WTC11 (cell line): Measurements from ENCODE around the gene NEDD4L. TPM values are rescaled to one million over a fixed set of nuclear protein-coding genes. Genes with fewer than 3 reads are reported as not detected.

Experiments
- ATAC-seq: fragments of 200-7000 bp; cut with Tn5 transposase; 2 replicates; pipeline ENCODE4 v1.10.0; 2021; ENCODE audit warnings: mild to moderate bottlenecking, moderate library complexity
- CTCF ChIA-PET: fragments of 300-600 bp; sonication (Branson Sonifier 250); formaldehyde crosslinking; loops from one replicate; lab custom pipeline; 2021; ENCODE audit warnings: antibody characterized with exemption; lab: Charles Lee
- POLR2A ChIA-PET: fragments of 350-600 bp; sonication (Branson Sonifier 250); formaldehyde crosslinking; loops from one replicate; lab custom pipeline; 2021; ENCODE audit warnings: antibody characterized with exemption; lab: Charles Lee
- DNase-seq: peaks from one replicate; pipeline ENCODE4 v3.0.0; 2021; ENCODE audit warnings: low spot score
- H3K27ac Mint-ChIP-seq: 2 replicates; pipeline ENCODE4 v1.8.0; 2021; ENCODE audit warnings: mixed read lengths
- H3K27me3 Mint-ChIP-seq: 2 replicates; pipeline ENCODE4 v1.8.0; 2021; ENCODE audit warnings: low read depth, mild to moderate bottlenecking, moderate library complexity, mixed read lengths
- H3K36me3 Mint-ChIP-seq: 2 replicates; pipeline ENCODE4 v1.8.0; 2021; ENCODE audit warnings: mixed read lengths
- H3K4me1 Mint-ChIP-seq: 2 replicates; pipeline ENCODE4 v1.8.0; 2022; ENCODE audit warnings: mixed read lengths
- H3K4me3 Mint-ChIP-seq: 2 replicates; pipeline ENCODE4 v1.8.0; 2021; ENCODE audit warnings: mild to moderate bottlenecking, moderate library complexity, mixed read lengths
- H3K9me3 Mint-ChIP-seq: 2 replicates; pipeline ENCODE4 v1.8.0; 2021; ENCODE audit warnings: mixed read lengths
- ATF2 ChIP-seq: sonication (generic); formaldehyde crosslinking; IDR thresholded peaks from 2 replicates; pipeline ENCODE4 v1.8.1; 2022; ENCODE audit warnings: low read depth, missing genetic modification reagents, borderline replicate concordance
- CREB1 ChIP-seq: sonication (generic); formaldehyde crosslinking; IDR thresholded peaks from 2 replicates; pipeline ENCODE4 v1.8.0; 2023; ENCODE audit warnings: mild to moderate bottlenecking, missing genetic modification reagents
- ELF4 ChIP-seq: sonication (generic); formaldehyde crosslinking; IDR thresholded peaks from 2 replicates; pipeline ENCODE4 v1.8.1; 2022; ENCODE audit warnings: low read depth, mild to moderate bottlenecking, moderate library complexity, missing genetic modification reagents
- FOXJ3 ChIP-seq: sonication (generic); formaldehyde crosslinking; IDR thresholded peaks from 2 replicates; pipeline ENCODE4 v1.9.0; 2021; ENCODE audit warnings: missing genetic modification reagents, mild to moderate bottlenecking, borderline replicate concordance
- GRHL2 ChIP-seq: fragments of 250-450 bp; sonication (Bioruptor Pico); IDR thresholded peaks from 2 replicates; pipeline ENCODE4 v1.8.0; 2022; ENCODE audit warnings: mild to moderate bottlenecking, moderate library complexity; ENCODE audit not compliant: insufficient replicate concordance, severe bottlenecking
- HMGA2 ChIP-seq: fragments of 250-450 bp; sonication (Bioruptor Pico); IDR thresholded peaks from 2 replicates; pipeline ENCODE4 v1.4.0; 2021; ENCODE audit warnings: mild to moderate bottlenecking, moderate library complexity
- RELA ChIP-seq: sonication (generic); formaldehyde crosslinking; IDR thresholded peaks from 2 replicates; pipeline ENCODE4 v1.8.1; 2022; ENCODE audit warnings: missing genetic modification reagents, mild to moderate bottlenecking, borderline replicate concordance
- SMAD4 ChIP-seq: sonication (generic); formaldehyde crosslinking; IDR thresholded peaks from 2 replicates; pipeline ENCODE4 v1.8.0; 2022; ENCODE audit warnings: mild to moderate bottlenecking, missing genetic modification reagents
- TEAD1 ChIP-seq: sonication (generic); formaldehyde crosslinking; IDR thresholded peaks from 2 replicates; pipeline ENCODE4 v1.8.0; 2022; ENCODE audit warnings: mild to moderate bottlenecking, missing genetic modification reagents
- USF1 ChIP-seq: sonication (generic); formaldehyde crosslinking; IDR thresholded peaks from 2 replicates; pipeline ENCODE4 v1.8.0; 2022; ENCODE audit warnings: mild to moderate bottlenecking, missing genetic modification reagents
- ZNF138 ChIP-seq: sonication (generic); formaldehyde crosslinking; conservative IDR thresholded peaks from 2 replicates; pipeline ENCODE4 v1.8.1; 2022; ENCODE audit warnings: mild to moderate bottlenecking, moderate library complexity, missing genetic modification reagents
- ZNF232 ChIP-seq: sonication (generic); formaldehyde crosslinking; IDR thresholded peaks from 2 replicates; pipeline ENCODE4 v1.8.0; 2022; ENCODE audit warnings: mild to moderate bottlenecking, missing genetic modification reagents
- ZNF317 ChIP-seq: sonication (generic); formaldehyde crosslinking; IDR thresholded peaks from 2 replicates; pipeline ENCODE4 v1.8.1; 2023; ENCODE audit warnings: low read depth, mild to moderate bottlenecking, moderate library complexity, missing genetic modification reagents, borderline replicate concordance
- ZNF396 ChIP-seq: fragments of 250-450 bp; sonication (Bioruptor Pico); IDR thresholded peaks from 2 replicates; pipeline ENCODE4 v1.8.0; 2021; ENCODE audit warnings: mild to moderate bottlenecking, moderate library complexity, borderline replicate concordance
- ZNF416 ChIP-seq: fragments of 250-450 bp; sonication (Bioruptor Pico); IDR thresholded peaks from 2 replicates; pipeline ENCODE4 v1.9.0; 2021; ENCODE audit warnings: mild to moderate bottlenecking, inconsistent platforms
- ZSCAN18 ChIP-seq: fragments of 250-450 bp; sonication (Bioruptor Pico); IDR thresholded peaks from 2 replicates; pipeline ENCODE4 v2.1.2; 2022; ENCODE audit warnings: mild to moderate bottlenecking, moderate library complexity
- total RNA-seq: library from RNA; stranded (reverse); gene quantifications from 3 replicates; pipeline ENCODE4 v1.2.3, GENCODE V29; 2021
- TF ChIP-seq, protein P1 (sequence below): sonication (generic); formaldehyde crosslinking; IDR thresholded peaks from 2 replicates; pipeline ENCODE4 v1.8.1; 2023; ENCODE audit warnings: mild to moderate bottlenecking, missing genetic modification reagents, moderate library complexity
- TF ChIP-seq, protein P2 (sequence below): sonication (generic); formaldehyde crosslinking; IDR thresholded peaks from 2 replicates; pipeline ENCODE4 v1.8.0; 2023; ENCODE audit warnings: missing genetic modification reagents, mild to moderate bottlenecking, borderline replicate concordance
- TF ChIP-seq, protein P3 (sequence below): sonication (generic); formaldehyde crosslinking; IDR thresholded peaks from 2 replicates; pipeline ENCODE4 v1.8.1; 2023; ENCODE audit warnings: mild to moderate bottlenecking, moderate library complexity, missing genetic modification reagents
- TF ChIP-seq, protein P4 (sequence below): sonication (generic); formaldehyde crosslinking; IDR thresholded peaks from 2 replicates; pipeline ENCODE4 v1.8.0; 2022; ENCODE audit warnings: mild to moderate bottlenecking, missing genetic modification reagents

Gene NEDD4L
- total RNA-seq, 1 experiment from 2014 or later: 88.0 TPM

- ChIA-PET CTCF (no interaction called here), POLR2A (no interaction called here)
- ATAC-seq (no peak), DNase-seq (no peak)
- H3K4me1 Mint-ChIP-seq: no peaks in the 10 kb centered on the region
- H3K36me3 Mint-ChIP-seq: no peaks in the 10 kb centered on the region
- peaks cover 10% of the 10 kb centered on the region for H3K9me3 Mint-ChIP-seq
- H3K4me3 Mint-ChIP-seq: no peak overlapping the region
- peaks cover 4% of the 10 kb centered on the region; the same call in 1 of the 2 replicates for H3K27me3 Mint-ChIP-seq
- no peak overlapping the region for H3K27ac Mint-ChIP-seq
- TF ChIP-seq ZNF138 (no peak), ZNF317 (CRISPR knock-in tag) (no peak), CREB1 (CRISPR knock-in tag) (no peak), TEAD1 (CRISPR knock-in tag) (no peak), ELF4 (no peak), SMAD4 (CRISPR knock-in tag) (no peak), ATF2 (CRISPR knock-in tag) (no peak), RELA (no peak), ZNF396 (CRISPR knock-in tag) (no peak), ZNF232 (no peak), FOXJ3 (no peak), GRHL2 (CRISPR knock-in tag) (no peak), HMGA2 (no peak), USF1 (no peak), ZNF416 (CRISPR knock-in tag) (no peak), ZSCAN18 (CRISPR knock-in tag) (no peak)
- TF ChIP-seq, protein P1, sequence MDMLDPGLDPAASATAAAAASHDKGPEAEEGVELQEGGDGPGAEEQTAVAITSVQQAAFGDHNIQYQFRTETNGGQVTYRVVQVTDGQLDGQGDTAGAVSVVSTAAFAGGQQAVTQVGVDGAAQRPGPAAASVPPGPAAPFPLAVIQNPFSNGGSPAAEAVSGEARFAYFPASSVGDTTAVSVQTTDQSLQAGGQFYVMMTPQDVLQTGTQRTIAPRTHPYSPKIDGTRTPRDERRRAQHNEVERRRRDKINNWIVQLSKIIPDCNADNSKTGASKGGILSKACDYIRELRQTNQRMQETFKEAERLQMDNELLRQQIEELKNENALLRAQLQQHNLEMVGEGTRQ (CRISPR knock-in tag): no peak
- TF ChIP-seq, protein P2, sequence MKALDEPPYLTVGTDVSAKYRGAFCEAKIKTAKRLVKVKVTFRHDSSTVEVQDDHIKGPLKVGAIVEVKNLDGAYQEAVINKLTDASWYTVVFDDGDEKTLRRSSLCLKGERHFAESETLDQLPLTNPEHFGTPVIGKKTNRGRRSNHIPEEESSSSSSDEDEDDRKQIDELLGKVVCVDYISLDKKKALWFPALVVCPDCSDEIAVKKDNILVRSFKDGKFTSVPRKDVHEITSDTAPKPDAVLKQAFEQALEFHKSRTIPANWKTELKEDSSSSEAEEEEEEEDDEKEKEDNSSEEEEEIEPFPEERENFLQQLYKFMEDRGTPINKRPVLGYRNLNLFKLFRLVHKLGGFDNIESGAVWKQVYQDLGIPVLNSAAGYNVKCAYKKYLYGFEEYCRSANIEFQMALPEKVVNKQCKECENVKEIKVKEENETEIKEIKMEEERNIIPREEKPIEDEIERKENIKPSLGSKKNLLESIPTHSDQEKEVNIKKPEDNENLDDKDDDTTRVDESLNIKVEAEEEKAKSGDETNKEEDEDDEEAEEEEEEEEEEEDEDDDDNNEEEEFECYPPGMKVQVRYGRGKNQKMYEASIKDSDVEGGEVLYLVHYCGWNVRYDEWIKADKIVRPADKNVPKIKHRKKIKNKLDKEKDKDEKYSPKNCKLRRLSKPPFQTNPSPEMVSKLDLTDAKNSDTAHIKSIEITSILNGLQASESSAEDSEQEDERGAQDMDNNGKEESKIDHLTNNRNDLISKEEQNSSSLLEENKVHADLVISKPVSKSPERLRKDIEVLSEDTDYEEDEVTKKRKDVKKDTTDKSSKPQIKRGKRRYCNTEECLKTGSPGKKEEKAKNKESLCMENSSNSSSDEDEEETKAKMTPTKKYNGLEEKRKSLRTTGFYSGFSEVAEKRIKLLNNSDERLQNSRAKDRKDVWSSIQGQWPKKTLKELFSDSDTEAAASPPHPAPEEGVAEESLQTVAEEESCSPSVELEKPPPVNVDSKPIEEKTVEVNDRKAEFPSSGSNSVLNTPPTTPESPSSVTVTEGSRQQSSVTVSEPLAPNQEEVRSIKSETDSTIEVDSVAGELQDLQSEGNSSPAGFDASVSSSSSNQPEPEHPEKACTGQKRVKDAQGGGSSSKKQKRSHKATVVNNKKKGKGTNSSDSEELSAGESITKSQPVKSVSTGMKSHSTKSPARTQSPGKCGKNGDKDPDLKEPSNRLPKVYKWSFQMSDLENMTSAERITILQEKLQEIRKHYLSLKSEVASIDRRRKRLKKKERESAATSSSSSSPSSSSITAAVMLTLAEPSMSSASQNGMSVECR (CRISPR knock-in tag): no peak
- TF ChIP-seq, protein P3, sequence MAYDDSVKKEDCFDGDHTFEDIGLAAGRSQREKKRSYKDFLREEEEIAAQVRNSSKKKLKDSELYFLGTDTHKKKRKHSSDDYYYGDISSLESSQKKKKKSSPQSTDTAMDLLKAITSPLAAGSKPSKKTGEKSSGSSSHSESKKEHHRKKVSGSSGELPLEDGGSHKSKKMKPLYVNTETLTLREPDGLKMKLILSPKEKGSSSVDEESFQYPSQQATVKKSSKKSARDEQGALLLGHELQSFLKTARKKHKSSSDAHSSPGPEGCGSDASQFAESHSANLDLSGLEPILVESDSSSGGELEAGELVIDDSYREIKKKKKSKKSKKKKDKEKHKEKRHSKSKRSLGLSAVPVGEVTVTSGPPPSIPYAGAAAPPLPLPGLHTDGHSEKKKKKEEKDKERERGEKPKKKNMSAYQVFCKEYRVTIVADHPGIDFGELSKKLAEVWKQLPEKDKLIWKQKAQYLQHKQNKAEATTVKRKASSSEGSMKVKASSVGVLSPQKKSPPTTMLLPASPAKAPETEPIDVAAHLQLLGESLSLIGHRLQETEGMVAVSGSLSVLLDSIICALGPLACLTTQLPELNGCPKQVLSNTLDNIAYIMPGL (CRISPR knock-in tag): no peak
- TF ChIP-seq, protein P4, sequence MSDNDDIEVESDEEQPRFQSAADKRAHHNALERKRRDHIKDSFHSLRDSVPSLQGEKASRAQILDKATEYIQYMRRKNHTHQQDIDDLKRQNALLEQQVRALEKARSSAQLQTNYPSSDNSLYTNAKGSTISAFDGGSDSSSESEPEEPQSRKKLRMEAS (CRISPR knock-in tag): no peak
These were observed 375.7 kb downstream of the NEDD4L start for GRCh38 chr18:58419587-58420199.
